Measurements from ENCODE around the gene PCDHA13. TPM values are rescaled to one million over a fixed set of nuclear protein-coding genes. Genes with fewer than 3 reads are reported as not detected.

The PCDHA13 gene
- polyA plus RNA-seq, 1 experiment, result not detected

DNA sequence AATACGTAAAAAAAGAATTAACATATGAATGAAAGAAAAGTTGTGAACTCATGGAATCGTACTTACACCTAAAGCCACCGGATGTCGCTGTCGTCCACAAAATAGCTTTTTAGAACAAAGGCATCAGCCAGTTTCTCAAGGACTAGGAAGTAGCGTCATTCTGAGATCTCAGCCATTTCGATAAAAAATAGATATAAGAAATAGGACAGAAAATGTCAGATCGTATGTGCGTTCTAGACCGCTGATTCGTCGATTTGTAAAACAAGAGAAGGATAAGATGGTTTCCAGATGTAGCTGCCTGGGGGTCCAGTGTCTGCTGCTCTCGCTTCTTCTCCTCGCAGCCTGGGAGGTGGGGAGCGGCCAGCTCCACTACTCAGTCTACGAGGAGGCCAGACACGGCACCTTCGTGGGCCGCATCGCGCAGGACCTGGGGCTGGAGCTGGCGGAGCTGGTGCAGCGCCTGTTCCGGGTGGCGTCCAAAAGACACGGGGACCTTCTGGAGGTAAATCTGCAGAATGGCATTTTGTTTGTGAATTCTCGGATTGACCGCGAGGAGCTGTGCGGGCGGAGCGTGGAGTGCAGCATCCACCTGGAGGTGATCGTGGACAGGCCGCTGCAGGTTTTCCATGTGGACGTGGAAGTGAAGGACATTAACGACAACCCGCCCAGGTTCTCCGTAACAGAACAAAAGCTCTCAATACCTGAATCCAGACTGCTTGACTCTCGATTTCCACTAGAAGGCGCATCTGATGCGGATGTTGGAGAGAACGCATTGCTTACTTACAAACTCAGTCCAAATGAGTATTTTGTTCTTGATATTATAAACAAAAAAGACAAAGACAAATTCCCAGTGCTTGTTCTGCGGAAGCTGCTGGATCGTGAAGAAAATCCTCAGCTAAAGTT is 25.9 kb upstream of the PCDHA13 start, which contains the start of gene PCDHA10:
Gene PCDHA10, plus strand, starts transcription at position 126 of the 903 bp plus-strand sequence. Its CDS starts 152 bp downstream, at position 278.
- Histone ChIP-seq H3K4me3 (ENCODE audit: low read depth, low read length) (no peak within 1 kb of the TSS), H3K27me3 (ENCODE audit: control insufficient read depth, insufficient read depth, low read length) (no peaks in the 10 kb centered on the region), H3K36me3 (ENCODE audit: control insufficient read depth, insufficient read depth, low read length) (no peaks in the 10 kb centered on the region)
- ChIA-PET POLR2A (no interaction called here), CTCF (interaction anchor here (0.6 to 0.9 kb wide), 2 partner anchors 14 to 1676 kb away, joined by 3 read pairs; no protein-coding TSS in a partner anchor)
- DNase-seq (ENCODE audit: low read depth), result no peak
- TF ChIP-seq, protein P1, sequence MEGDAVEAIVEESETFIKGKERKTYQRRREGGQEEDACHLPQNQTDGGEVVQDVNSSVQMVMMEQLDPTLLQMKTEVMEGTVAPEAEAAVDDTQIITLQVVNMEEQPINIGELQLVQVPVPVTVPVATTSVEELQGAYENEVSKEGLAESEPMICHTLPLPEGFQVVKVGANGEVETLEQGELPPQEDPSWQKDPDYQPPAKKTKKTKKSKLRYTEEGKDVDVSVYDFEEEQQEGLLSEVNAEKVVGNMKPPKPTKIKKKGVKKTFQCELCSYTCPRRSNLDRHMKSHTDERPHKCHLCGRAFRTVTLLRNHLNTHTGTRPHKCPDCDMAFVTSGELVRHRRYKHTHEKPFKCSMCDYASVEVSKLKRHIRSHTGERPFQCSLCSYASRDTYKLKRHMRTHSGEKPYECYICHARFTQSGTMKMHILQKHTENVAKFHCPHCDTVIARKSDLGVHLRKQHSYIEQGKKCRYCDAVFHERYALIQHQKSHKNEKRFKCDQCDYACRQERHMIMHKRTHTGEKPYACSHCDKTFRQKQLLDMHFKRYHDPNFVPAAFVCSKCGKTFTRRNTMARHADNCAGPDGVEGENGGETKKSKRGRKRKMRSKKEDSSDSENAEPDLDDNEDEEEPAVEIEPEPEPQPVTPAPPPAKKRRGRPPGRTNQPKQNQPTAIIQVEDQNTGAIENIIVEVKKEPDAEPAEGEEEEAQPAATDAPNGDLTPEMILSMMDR (IDR thresholded peaks at IDR 0.05; ENCODE audit: insufficient read depth, low read depth, low read length), result no peak

DNA sequence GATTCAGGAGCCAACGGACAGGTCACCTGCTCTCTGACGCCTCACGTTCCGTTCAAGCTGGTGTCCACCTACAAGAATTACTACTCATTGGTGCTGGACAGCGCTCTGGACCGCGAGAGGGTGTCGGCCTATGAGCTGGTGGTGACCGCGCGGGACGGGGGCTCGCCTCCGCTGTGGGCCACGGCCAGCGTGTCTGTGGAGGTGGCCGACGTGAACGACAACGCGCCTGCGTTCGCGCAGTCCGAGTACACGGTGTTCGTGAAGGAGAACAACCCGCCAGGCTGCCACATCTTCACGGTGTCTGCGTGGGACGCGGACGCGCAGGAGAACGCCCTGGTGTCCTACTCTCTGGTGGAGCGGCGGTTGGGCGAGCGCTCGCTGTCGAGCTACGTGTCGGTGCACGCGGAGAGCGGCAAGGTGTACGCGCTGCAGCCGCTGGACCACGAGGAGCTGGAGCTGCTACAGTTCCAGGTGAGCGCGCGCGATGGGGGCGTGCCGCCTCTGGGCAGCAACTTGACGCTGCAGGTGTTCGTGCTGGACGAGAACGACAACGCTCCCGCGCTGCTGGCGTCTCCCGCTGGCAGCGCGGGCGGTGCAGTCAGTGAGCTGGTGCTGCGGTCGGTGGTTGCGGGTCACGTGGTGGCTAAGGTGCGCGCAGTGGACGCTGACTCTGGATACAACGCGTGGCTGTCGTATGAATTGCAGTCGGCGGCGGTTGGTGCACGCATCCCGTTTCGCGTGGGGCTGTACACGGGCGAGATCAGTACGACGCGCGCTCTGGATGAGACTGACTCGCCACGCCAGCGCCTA is 24.5 kb upstream of the PCDHA13 start:
- Histone ChIP-seq H3K4me3 (ENCODE audit: low read depth, low read length) (no peak overlapping the region), H3K27me3 (ENCODE audit: control insufficient read depth, insufficient read depth, low read length) (no peaks in the 10 kb centered on the region), H3K36me3 (ENCODE audit: control insufficient read depth, insufficient read depth, low read length) (no peaks in the 10 kb centered on the region)
- DNase-seq (ENCODE audit: low read depth), result no peak
- ChIA-PET CTCF (no interaction called here), POLR2A (no interaction called here)
- TF ChIP-seq, protein P1 (IDR thresholded peaks at IDR 0.05; ENCODE audit: insufficient read depth, low read depth, low read length), result no peak

DNA sequence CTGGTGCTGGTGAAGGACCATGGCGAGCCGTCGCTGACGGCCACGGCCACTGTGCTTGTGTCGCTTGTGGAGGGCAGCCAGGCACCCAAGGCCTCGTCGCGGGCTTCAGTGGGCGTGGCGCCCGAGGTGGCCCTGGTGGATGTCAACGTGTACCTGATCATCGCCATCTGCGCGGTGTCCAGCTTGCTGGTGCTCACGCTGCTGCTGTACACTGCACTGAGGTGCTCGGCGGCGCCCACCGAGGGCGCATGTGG is 24.0 kb upstream of the PCDHA13 start:
- no peak for DNase-seq (ENCODE audit: low read depth)
- TF ChIP-seq, protein P1 (IDR thresholded peaks at IDR 0.05; ENCODE audit: insufficient read depth, low read depth, low read length), result no peak
- CTCF ChIA-PET, result no interaction called here
- Histone ChIP-seq H3K4me3 (ENCODE audit: low read depth, low read length) (no peak overlapping the region), H3K36me3 (ENCODE audit: control insufficient read depth, insufficient read depth, low read length) (no peaks in the 10 kb centered on the region), H3K27me3 (ENCODE audit: control insufficient read depth, insufficient read depth, low read length) (no peaks in the 10 kb centered on the region)
- POLR2A ChIA-PET, result no interaction called here

DNA sequence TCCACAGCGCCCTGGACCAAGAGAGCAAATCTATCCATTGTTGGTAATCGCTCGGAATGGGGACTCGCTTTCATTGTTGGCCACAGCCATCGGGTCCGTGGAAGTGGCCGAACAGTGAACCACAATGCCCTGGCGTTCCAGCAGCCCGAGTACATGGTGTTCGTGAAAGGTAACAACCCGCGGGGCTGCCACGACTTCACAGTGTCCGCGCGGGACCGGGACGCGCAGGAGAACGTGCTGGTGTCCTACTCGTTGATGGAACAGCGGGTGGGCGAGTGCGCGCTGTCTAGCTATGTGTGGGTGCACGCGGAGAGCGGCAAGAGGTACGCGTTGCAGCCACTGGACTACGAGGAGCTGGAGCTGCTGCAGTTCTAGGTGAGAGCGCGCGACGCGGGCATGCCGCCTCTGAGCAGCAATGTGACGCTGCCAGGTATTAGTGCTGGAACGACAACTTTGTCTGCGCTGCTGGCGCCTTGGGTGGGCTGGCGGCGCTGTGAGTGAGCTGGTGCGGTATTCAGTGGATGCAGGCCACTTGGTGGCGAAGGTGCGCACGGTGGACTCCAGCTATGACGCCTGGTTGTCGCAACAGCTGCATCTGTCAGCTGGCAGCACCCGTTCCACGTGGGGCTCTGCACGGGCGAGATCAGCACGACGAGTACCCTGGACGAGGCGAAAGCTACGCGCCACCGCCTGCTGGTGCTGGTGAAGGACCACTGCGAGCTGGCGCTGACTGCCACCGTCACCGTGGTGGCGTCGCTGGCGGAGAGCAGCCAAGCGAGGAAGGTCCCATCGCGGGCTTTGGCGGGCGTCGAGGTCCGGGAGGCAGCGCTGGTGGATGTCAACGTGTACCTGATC is 19.3 kb upstream of the PCDHA13 start:
- POLR2A ChIA-PET, result no interaction called here
- TF ChIP-seq, protein P1 (IDR thresholded peaks at IDR 0.05; ENCODE audit: insufficient read depth, low read depth, low read length), result no peak
- H3K4me3 ChIP-seq (ENCODE audit: low read depth, low read length), result no peak overlapping the region
- CTCF ChIA-PET, result no interaction called here
- H3K36me3 ChIP-seq (ENCODE audit: control insufficient read depth, insufficient read depth, low read length), result no peaks in the 10 kb centered on the region
- no peak for DNase-seq (ENCODE audit: low read depth)
- H3K27me3 ChIP-seq (ENCODE audit: control insufficient read depth, insufficient read depth, low read length), result no peaks in the 10 kb centered on the region
